Measurements from ENCODE around the gene FGF18.

- no peak for TF ChIP-seq EZH2phosphoT487 (IDR thresholded peaks at IDR 0.05; ENCODE audit: insufficient read depth, low read depth)
- TF ChIP-seq EZH2 (IDR thresholded peaks at IDR 0.05; ENCODE audit: insufficient read depth, poor library complexity, severe bottlenecking), result no peak
Observed at GRCh38 chr5:171493646-171494393, 74.4 kb downstream of the FGF18 start.

Data from GM23248 (cell line).